GM12872 (cell line): ENCODE data around the gene CD163L1.

Experiments
- TF ChIP-seq, protein P1 (sequence below): IDR thresholded peaks from 3 replicates; pipeline ENCODE4 v1.5.1; 2011; ENCODE audit warnings: low read depth, mild to moderate bottlenecking, low read length, moderate library complexity; ENCODE audit not compliant: insufficient read depth

Gene CD163L1

GRCh38 chr12:7322599-7322998, 121.4 kb downstream of the CD163L1 start:
- TF ChIP-seq, protein P1, sequence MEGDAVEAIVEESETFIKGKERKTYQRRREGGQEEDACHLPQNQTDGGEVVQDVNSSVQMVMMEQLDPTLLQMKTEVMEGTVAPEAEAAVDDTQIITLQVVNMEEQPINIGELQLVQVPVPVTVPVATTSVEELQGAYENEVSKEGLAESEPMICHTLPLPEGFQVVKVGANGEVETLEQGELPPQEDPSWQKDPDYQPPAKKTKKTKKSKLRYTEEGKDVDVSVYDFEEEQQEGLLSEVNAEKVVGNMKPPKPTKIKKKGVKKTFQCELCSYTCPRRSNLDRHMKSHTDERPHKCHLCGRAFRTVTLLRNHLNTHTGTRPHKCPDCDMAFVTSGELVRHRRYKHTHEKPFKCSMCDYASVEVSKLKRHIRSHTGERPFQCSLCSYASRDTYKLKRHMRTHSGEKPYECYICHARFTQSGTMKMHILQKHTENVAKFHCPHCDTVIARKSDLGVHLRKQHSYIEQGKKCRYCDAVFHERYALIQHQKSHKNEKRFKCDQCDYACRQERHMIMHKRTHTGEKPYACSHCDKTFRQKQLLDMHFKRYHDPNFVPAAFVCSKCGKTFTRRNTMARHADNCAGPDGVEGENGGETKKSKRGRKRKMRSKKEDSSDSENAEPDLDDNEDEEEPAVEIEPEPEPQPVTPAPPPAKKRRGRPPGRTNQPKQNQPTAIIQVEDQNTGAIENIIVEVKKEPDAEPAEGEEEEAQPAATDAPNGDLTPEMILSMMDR: no peak

DNA sequence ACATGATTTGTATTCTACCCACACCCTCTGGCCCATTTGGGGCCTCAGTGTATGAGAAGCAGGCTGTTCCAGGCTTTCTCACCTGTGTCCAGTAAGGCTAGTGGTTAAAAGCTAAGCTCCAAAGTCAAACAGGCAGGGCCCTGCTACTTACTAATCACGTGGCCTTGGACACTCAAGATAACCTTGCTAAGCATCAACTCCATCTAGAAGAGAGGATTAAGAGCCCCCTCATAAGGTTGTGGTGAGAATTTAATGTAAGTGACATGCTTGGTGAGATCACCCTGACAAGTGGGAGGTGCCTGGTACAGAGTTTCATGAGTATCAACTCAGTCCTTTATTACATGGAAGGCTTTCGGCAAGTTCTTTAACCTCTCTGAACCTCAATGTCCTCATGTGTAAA, 122.3 kb downstream of the CD163L1 start:
- TF ChIP-seq, protein P1: no peak

DNA sequence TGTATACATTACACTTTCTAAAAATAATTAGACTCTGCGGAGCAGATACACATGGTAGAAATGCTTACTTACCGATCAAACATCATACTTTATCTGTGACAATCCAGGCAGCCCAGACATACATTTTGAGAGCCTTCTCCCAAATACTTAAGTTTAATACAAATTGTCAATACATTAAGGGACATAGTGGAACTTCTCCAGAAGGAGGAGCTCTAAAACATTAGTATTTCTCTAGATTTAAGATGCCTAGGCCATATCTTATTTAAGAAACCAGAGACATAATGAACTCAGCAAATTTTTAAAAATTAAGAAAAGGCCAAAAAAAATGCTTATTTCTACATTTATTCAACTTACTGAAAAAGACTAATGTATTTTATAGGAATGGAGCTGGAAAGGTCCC, 124.0 kb downstream of the CD163L1 start:
- TF ChIP-seq, protein P1: no peak

DNA sequence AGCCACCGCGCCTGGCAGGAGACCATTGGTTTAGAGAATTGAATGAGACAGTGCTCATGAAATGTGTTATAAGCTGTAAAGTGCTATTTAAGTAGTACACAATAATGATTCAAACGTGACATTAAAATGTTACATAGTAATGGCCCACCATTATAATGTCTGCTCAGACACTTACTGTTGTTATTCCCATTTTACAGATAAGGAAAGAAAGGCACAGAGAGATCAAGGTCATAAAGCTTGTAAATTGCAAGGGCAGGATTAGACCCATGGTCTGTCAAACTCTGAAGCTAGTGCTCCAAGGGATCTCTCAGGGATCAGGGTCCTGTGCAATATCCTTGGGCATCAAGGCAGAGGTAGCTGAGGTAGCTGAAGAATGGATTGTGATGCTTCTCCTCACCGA, 133.9 kb downstream of the CD163L1 start:
- TF ChIP-seq, protein P1: no peak
